Muscle of leg (tissue), 16 donors: ENCODE data around the gene STIM2. TPM values are rescaled to one million over a fixed set of nuclear protein-coding genes. Genes with fewer than 3 reads are reported as not detected.
"Not testable (repeated sequence)": the region's sequence is repeated elsewhere in the genome, so short reads cannot be mapped to it uniquely, and the experiment has no call there.

ENCODE experiments used
- DNase-seq: peaks from one replicate; pipeline ENCODE4 v3.0.0; 2013
- H3K27ac ChIP-seq: one replicate; pipeline ENCODE4 v1.5.1; 2013; ENCODE audit warnings: mild to moderate bottlenecking, low read length, control low read depth
- H3K27me3 ChIP-seq: one replicate; pipeline ENCODE4 v1.6.1; 2013; ENCODE audit warnings: low read length; ENCODE audit not compliant: control insufficient read depth, insufficient read depth
- H3K36me3 ChIP-seq: one replicate; pipeline ENCODE4 v1.6.1; 2013; ENCODE audit warnings: low read length; ENCODE audit not compliant: control insufficient read depth, insufficient read depth
- H3K4me1 ChIP-seq: one replicate; pipeline ENCODE4 v1.6.1; 2013; ENCODE audit warnings: low read length; ENCODE audit not compliant: control insufficient read depth, insufficient read depth
- H3K4me3 ChIP-seq: one replicate; pipeline ENCODE4 v1.5.1; 2013; ENCODE audit warnings: low read length, control low read depth
- H3K9me3 ChIP-seq: replicated peaks from 2 replicates; pipeline ENCODE4 v1.6.1; 2013; ENCODE audit warnings: low read depth, low read length; ENCODE audit not compliant: control insufficient read depth
- WGBS: methylation state at CpG from one replicate; pipeline ENCODE4 v1.1.5; 2013; ENCODE audit warnings: missing lambda C conversion rate; ENCODE audit not compliant: insufficient coverage; 5-methylcytosine and 5-hydroxymethylcytosine counted together
- long read RNA-seq, 11 donors: transcript quantifications; one replicate each; lab custom pipeline, GENCODE V29; 2026
- polyA plus RNA-seq, 8 donors: library from polyadenylated mRNA; unstranded; fragments of 120-200 nt; gene quantifications; one replicate each; pipeline versions ENCODE4 v1.2.1 to v1.2.3, GENCODE V29; 2013; ENCODE audit warnings: inconsistent platforms in 1 of 8, low replicate concordance in 1 of 8; ENCODE audit not compliant: insufficient read length in 8 of 8, insufficient read depth in 1 of 8
- total RNA-seq: library from RNA; stranded (reverse); fragments of 120-200 nt; gene quantifications from one replicate; pipeline ENCODE4 v1.2.4, GENCODE V29; 2013

The STIM2 gene
- total RNA-seq (46.1 TPM), polyA plus RNA-seq (10 to 100 TPM; 39.7 to 56.9 (median 46.9) TPM)
- long read RNA-seq, donor 1, full-length matches to known transcripts = 2 of 8 reads
- long read RNA-seq, donor 1, partial matches to known transcripts = 6 of 8 reads
- long read RNA-seq, donor 1, other reads (novel, unspliced or antisense) = 0 of 8 reads
- long read RNA-seq, donor 2 = 0 reads
- long read RNA-seq, donor 3, full-length matches to known transcripts = 12 of 49 reads
- long read RNA-seq, donor 3, partial matches to known transcripts = 37 of 49 reads
- long read RNA-seq, donor 3, other reads (novel, unspliced or antisense) = 0 of 49 reads
- long read RNA-seq, donor 4, partial matches to known transcripts = 5 of 6 reads
- long read RNA-seq, donor 4, other reads (novel, unspliced or antisense) = 0 of 6 reads
- long read RNA-seq, donor 5, full-length matches to known transcripts = 6 of 36 reads
- long read RNA-seq, donor 5, partial matches to known transcripts = 30 of 36 reads
- long read RNA-seq, donor 5, other reads (novel, unspliced or antisense) = 0 of 36 reads
- long read RNA-seq, donor 6, full-length matches to known transcripts = 3 of 38 reads
- long read RNA-seq, donor 6, partial matches to known transcripts = 30 of 38 reads
- long read RNA-seq, donor 6, other reads (novel, unspliced or antisense) = 5 of 38 reads
- long read RNA-seq, donor 7, partial matches to known transcripts = 6 of 6 reads
- long read RNA-seq, donor 7, other reads (novel, unspliced or antisense) = 0 of 6 reads
- long read RNA-seq, donor 8, partial matches to known transcripts = 13 of 13 reads
- long read RNA-seq, donor 8, other reads (novel, unspliced or antisense) = 0 of 13 reads
- long read RNA-seq, donor 9, partial matches to known transcripts = 13 of 14 reads
- long read RNA-seq, donor 9, other reads (novel, unspliced or antisense) = 0 of 14 reads
- long read RNA-seq, donor 10, full-length matches to known transcripts = 1 of 19 reads
- long read RNA-seq, donor 10, partial matches to known transcripts = 18 of 19 reads
- long read RNA-seq, donor 10, other reads (novel, unspliced or antisense) = 0 of 19 reads
- long read RNA-seq, donor 11, full-length matches to known transcripts = 2 of 16 reads
- long read RNA-seq, donor 11, partial matches to known transcripts = 14 of 16 reads
- long read RNA-seq, donor 11, other reads (novel, unspliced or antisense) = 0 of 16 reads

DNA sequence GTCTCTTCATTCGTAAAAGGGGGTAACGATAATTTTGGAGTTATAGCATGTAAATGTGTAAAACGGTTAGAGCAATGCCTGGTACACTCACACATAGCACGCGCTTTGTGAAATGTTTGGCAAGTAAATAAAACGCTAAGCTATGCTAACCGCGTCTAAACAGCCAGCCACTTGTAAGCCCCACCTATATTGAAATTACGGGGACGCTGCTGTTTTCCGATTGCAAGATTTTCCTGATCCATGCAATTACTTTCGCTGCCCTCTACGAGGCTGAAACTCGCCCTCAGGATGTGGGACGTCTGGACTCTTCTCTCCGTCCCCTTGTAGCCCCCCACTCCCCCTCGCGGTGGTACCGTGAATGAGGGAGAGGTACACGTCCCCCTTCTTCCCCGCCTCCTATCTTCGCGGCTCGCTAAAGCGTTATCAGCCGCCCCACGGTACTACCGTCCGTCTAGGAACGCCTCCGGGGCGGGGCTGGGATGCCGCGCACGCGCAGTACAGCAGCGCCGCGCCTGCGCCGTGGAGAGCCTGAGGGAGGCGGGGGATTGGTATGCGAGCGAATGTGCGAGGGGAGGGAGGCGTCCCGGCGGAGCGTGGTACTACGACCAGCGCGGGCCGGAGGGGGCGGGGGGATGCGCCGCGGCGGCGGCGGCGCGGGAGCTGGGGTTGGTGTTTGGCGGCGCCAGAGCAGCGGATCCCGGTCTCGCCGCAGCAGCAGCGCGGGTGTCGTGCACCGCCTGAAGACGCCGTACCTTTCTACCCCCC, at the start of gene STIM2:
TSS of gene STIM2 (plus strand) at position 685 of the 765 bp plus-strand sequence.
- H3K4me1 ChIP-seq = peaks cover 20% of the 10 kb centered on the region
- peak; percentile 99 for DNase-seq
- WGBS = 0% methylated on average over 42 of the region's 74 CpGs

DNA sequence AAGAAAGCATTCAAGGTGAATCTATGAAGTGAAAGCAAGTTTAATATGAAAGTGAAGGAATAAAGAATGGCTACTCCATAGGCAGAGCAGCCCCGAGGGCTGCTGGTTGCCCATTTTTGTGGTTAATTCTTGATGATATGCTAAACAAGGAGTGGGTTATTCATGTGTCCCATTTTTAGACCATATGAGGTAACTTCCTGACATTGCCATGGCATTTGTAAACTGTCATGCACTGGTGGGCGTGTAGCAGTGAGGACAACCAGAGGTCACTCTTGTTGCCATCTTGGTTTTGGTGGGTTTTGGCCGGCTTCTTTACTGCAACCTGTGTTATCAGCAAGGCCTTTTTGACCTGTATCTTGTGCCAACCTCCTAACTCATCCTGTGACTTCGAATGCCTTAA, 49.1 kb upstream of the STIM2 start:
- not testable (repeated sequence) for H3K36me3 ChIP-seq, H3K4me3 ChIP-seq, H3K9me3 ChIP-seq, DNase-seq, H3K27me3 ChIP-seq
- WGBS = 83% methylated on average over 4 of the region's 4 CpGs
- Histone ChIP-seq H3K4me1 (peaks cover 16% of the 10 kb centered on the region), H3K27ac (peak overlapping the region; percentile 53)

More for the DNA sequence above, at the start of gene STIM2:
- H3K4me3 ChIP-seq = peak within 1 kb of the TSS; percentile 75
- no peaks in the 10 kb centered on the region for H3K27me3 ChIP-seq
- no peaks in the 10 kb centered on the region for H3K36me3 ChIP-seq
- H3K9me3 ChIP-seq = no peaks in the 10 kb centered on the region
- peak within 1 kb of the TSS; percentile 96 for H3K27ac ChIP-seq

DNA sequence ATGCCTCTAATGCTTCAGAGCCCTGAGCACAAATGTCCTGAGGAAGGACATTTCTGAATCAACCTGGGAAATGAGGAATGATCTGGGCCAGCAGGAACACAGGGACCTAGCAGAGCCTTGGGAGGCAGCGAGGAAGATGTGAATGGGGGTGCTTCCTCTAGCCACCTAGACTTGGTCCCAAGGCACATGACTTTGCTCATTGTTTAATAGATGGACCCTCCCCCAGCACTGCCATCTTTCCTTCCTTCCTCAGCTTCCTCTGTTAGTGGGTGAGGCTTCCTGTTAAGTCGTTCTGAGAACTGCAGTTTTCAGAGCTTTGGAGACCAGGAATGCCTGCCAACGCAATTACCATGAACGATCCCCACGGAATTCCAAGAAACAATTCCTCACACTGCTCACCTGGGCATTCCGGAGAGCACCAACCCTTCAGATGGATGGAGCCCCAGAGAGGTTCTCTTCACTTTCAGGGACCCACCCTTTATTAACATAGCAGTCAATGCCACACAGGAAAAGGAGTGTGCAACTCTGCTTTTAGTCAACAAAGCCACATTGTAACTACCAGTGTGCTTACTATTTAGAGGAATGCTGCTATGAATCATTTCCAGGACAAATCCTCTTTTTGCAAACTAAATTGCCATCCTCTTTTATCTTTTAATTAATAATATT, 48.5 kb upstream of the STIM2 start:
- Histone ChIP-seq H3K4me1 (peaks cover 16% of the 10 kb centered on the region), H3K4me3 (no peak overlapping the region), H3K36me3 (no peaks in the 10 kb centered on the region), H3K27me3 (no peaks in the 10 kb centered on the region), H3K27ac (peak overlapping the region; percentile 53), H3K9me3 (no peaks in the 10 kb centered on the region)
- DNase-seq = no peak
- no CpG with 5 or more reads among the region's 6 CpGs for WGBS

DNA sequence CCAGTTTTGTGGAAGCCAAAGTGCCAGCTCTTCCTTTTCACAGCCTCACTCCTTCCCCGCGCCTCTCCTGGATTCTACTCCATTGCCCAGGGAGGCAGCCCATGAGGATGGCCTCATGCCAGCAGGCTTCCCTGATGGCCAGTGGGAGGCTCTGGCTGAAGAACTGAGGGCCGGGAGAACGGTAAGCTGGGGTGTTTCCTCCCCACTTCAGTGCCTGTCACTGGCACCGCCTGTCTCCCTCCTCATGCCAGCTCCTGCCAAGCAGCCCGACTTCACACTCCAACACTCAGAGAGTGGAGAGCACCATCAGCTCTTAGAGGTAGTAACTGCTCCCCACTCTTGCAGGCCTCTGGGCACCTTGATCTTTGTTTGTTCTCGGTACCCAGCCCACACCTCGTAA, 46.9 kb upstream of the STIM2 start:
- Histone ChIP-seq H3K9me3 (no peaks in the 10 kb centered on the region), H3K27me3 (no peaks in the 10 kb centered on the region), H3K27ac (peak overlapping the region; percentile 45), H3K36me3 (no peaks in the 10 kb centered on the region), H3K4me3 (no peak overlapping the region), H3K4me1 (peaks cover 16% of the 10 kb centered on the region)
- 68% methylated on average over 5 of the region's 8 CpGs for WGBS
- no peak for DNase-seq

DNA sequence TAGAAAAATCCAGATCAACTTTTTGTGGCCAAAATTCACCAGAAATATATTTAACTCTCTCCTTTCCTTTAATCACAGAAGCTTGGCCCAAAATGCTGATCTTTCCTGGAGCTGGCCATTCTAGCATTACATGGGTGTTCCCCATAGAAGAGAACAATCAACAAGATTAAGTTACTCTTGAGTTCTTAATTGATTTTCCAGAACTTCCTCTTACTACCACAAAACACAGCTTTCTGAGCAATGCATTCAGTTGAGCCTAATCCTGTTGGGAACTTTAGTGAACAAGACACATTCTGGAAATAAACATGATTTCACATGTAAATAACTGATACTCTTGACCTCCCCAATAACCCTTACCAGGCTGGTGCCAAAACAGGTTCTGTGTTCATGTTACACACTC, 45.4 kb upstream of the STIM2 start:
- no peak overlapping the region for H3K4me3 ChIP-seq
- H3K9me3 ChIP-seq = no peaks in the 10 kb centered on the region
- H3K27ac ChIP-seq = peak overlapping the region; percentile 70
- H3K36me3 ChIP-seq = no peaks in the 10 kb centered on the region
- no peaks in the 10 kb centered on the region for H3K27me3 ChIP-seq
- peaks cover 16% of the 10 kb centered on the region for H3K4me1 ChIP-seq
- peak; percentile 49 for DNase-seq

DNA sequence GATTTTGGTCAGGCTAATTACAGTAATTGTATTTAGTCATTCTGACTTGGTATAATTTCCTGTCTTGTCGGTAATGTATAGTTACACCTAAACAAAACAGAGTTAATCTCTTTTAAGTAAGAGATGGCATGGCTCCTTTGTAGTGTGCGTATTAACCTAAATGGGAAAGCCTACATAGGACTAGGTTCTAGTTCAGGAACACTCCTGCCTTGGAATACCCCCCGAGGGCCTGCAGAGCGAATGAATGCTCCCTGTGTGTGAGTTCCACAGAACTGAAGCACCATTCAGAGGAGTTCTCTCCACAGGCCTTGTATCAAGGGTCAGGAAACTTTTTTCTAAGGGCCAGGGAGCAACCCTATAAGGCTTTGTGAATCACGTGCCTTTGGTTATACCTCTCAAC, 44.9 kb upstream of the STIM2 start:
- Histone ChIP-seq H3K27me3 (no peaks in the 10 kb centered on the region), H3K9me3 (no peaks in the 10 kb centered on the region), H3K4me1 (peaks cover 16% of the 10 kb centered on the region), H3K4me3 (no peak overlapping the region), H3K27ac (peak overlapping the region; percentile 70), H3K36me3 (no peaks in the 10 kb centered on the region)
- 79% methylated on average over 3 of the region's 5 CpGs for WGBS
- DNase-seq = no peak

DNA sequence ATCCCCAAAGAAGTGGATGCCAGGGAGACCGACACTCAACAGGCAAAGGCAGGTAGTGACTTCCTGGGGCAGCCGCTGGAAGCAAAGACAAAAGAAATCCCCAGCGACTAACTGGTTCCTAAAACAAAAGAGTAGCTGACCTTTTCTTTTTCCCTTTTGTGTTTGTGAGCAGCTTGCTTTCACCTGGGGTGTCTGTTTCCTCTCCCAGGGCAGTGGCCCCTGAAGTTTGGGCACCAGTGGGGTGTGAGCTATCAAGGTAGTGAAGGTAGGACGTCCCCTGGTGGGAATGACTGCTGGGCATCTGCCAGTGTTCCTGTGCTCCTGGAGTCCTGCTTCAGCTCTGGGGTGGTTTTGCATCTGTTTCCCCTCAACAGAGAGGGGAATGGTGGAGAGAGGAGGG, 41.6 kb upstream of the STIM2 start:
- WGBS = 86% methylated on average over 1 of the region's 4 CpGs
- Histone ChIP-seq H3K9me3 (no peaks in the 10 kb centered on the region), H3K27ac (no peak overlapping the region), H3K4me1 (peaks cover 12% of the 10 kb centered on the region), H3K36me3 (no peaks in the 10 kb centered on the region), H3K27me3 (no peaks in the 10 kb centered on the region), H3K4me3 (no peak overlapping the region)
- no peak for DNase-seq

DNA sequence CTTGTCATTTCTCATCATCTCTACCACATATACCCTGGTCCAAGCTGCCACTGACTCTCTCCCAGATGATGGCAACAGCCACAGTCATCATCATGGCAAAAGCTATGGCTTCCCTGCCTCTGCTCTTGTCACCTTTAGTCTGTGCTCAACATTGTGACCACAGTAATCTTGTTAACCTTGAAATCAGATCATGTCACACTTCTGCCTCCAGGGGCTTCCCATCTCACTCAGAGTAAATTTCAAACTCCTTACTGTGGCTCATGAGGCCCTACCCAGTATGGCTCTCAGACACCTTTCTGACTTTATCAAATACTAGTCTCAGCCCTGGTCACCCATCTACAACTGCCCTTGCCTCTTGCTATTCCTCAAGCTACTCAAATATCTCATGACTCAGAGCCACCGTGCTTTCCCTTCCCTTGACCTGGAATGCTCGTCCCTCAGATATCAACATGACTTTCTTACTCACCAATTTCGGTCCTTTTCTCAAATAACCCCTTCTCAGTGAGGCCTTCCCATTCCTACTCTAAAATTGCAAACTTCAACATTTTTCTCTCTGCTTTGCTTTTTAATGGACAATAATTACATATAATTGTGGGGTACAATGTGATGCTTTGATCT, 41.1 kb upstream of the STIM2 start:
- no peak overlapping the region for H3K27ac ChIP-seq
- H3K36me3 ChIP-seq = no peaks in the 10 kb centered on the region
- peaks cover 8% of the 10 kb centered on the region for H3K4me1 ChIP-seq
- no peak for DNase-seq
- WGBS = 100% methylated on average over 1 of the region's 3 CpGs
- no peaks in the 10 kb centered on the region for H3K27me3 ChIP-seq
- no peaks in the 10 kb centered on the region for H3K9me3 ChIP-seq
- H3K4me3 ChIP-seq = no peak overlapping the region

DNA sequence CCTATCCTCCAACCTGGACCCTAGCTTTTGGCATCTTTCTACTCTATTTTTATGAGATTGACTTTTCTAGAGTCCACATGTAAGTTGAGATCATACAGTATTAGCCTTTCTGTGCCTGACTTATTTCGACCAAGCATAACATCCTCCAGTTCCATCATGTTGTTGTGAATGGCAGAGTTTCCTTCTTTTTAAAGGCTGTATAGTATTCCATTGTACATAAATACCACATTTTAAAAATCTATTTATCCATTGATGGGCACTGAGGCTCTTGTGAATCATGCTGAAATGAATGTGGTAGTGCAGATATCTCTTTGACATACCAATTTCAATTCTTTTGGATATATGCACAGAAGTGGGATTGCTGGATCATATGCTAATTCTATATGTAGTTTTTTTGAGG, 40.3 kb upstream of the STIM2 start:
- peaks cover 6% of the 10 kb centered on the region for H3K4me1 ChIP-seq
- H3K27ac ChIP-seq = no peak overlapping the region
- H3K27me3 ChIP-seq = no peaks in the 10 kb centered on the region
- H3K36me3 ChIP-seq = no peaks in the 10 kb centered on the region
- no peak for DNase-seq
- H3K4me3 ChIP-seq = no peak overlapping the region
- WGBS = no CpG with 5 or more reads among the region's 1 CpG
- no peaks in the 10 kb centered on the region for H3K9me3 ChIP-seq
